Esophagus mucosa (tissue), 1 donor: ENCODE results near the gene ATP1A2. TPM values are rescaled to one million over a fixed set of nuclear protein-coding genes. Genes with fewer than 3 reads are reported as not detected.
"Not testable (repeated sequence)": the region's sequence is repeated elsewhere in the genome, so short reads cannot be mapped to it uniquely, and the experiment has no call there.

Source experiments
- ATAC-seq: fragments of 200-7000 bp; cut with Tn5 transposase; one replicate; pipeline ENCODE4 v1.9.1; 2020
- total RNA-seq: library from RNA; stranded (reverse); gene quantifications from one replicate; pipeline ENCODE4 v1.2.4, GENCODE V29; 2023
- donor health status: DM: yes; HTN: yes; CAD: no.

ATP1A2 gene
- total RNA-seq, 1 donor from 2014 or later, result 0.80 TPM

- no peak for ATAC-seq
Measured at GRCh38 chr1:160101717-160102522, 13.6 kb upstream of the ATP1A2 start.

DNA sequence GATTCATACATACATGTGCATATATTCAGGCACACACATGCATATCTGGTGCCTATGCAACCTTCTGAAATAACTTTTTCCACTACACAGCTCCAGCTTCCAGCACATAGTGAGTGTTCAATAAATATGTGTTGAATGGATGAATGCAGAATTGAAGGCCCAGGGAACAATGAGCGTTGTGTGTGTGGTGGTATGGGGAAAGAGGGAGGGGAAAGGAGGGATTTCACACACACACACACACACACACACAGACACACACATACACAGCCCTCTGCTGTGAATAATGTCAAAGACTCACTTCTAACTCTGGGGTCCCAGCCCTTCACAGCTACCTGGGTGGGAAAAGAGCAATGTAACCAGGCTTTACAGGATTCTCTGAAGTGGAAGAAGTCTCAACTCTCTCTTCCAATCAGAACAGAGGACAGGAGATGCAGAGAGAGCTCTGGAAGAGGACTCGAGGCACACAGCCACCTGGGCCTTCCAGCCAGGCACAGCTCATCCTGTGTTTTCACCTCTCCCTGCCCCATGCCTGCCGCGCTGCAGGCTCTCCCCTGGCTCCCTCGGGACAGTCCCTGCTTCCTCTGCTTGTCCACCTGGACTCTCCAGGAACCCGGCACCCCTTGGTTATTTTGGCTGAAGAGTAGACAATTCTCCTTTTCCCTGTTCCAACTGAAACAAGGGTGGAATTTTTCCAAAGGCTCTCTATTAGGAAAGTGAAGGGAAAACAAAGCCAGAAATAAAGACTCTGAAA is 11.7 kb upstream of the ATP1A2 start:
- no peak for ATAC-seq

DNA sequence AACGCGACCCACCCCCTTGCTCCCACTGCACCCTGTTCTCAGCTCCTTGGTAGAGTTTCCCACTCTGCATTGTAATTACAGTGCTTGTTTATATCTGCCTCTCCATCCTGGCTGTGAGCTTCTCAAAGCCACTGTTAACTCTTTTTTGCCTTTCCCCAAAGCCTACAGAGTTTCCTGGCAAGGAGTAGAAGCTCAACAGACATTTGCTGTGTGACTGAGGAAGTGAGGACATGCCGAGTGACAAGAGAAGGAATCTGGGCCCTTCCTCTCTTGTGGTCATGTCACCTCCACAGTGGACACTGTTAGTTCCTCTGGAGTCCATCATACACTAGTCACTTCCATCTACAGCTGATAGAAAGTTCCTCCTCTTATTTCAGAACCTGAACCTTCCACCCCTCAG is 11.1 kb upstream of the ATP1A2 start:
- no peak for ATAC-seq

GRCh38 chr1:160105155-160105554 is 10.4 kb upstream of the ATP1A2 start:
- ATAC-seq, result no peak

DNA sequence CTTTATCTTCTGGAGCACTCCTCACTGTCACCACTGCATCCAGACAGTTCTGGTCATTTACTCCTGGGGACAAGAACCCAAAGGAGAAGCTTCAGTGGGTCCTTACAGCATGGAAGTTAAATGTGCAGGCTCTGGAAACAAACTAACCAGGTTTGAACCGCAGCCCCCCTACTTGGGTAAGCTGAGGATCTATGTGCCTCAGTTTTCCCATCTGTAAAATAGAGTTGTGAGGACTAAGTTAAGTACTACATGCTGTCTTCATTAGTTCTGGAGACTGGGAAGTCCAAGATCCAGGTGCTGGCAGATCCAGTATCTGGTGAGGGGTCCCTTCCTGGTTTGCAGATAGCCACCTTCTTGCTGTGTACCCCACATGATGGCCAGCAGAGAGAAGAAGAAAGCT is 8.0 kb upstream of the ATP1A2 start:
- no peak for ATAC-seq

DNA sequence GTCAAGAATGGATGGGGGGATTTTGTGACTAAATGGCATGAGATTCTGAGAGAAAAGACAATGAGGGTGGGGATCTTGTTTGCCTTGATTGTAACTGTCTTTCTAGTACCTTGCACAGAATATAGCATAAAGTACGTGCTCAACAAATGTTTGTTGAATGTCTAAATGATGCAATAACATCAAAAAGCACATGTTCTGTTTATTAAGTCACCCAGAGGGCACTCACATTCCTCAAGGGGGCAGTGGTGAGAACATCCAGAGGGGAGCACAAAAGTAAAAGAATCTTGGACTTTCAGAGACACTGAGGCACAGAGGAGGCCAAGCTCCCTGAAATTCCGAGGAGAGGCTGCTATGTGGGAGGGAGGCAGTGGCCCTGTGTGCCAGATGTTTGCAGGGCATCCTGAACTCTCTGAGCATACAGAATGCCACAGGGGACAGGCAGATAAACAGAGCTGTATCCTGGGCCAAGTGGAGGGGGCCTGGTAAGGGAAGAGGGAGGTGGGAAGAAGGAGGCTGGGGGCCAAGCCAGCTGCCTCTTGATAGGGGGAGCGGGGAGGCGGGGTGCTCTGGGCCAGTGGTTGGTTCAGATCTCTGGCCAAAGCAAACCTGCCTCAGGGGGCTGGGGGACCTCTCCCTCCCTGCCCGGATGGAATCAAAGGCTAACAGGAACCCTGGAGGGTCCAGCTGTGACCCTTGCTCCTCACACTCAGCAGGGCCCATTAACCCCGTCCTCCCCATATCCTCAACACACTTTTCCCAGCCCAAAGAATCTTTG is 6.5 kb upstream of the ATP1A2 start:
- ATAC-seq, result no peak

- ATAC-seq, result no peak
Measured at GRCh38 chr1:160109686-160110085, 5.9 kb upstream of the ATP1A2 start.

GRCh38 chr1:160111462-160111861 is 4.1 kb upstream of the ATP1A2 start:
- ATAC-seq, result not testable (repeated sequence)

GRCh38 chr1:160112357-160112756 is 3.2 kb upstream of the ATP1A2 start:
- ATAC-seq, result no peak

DNA sequence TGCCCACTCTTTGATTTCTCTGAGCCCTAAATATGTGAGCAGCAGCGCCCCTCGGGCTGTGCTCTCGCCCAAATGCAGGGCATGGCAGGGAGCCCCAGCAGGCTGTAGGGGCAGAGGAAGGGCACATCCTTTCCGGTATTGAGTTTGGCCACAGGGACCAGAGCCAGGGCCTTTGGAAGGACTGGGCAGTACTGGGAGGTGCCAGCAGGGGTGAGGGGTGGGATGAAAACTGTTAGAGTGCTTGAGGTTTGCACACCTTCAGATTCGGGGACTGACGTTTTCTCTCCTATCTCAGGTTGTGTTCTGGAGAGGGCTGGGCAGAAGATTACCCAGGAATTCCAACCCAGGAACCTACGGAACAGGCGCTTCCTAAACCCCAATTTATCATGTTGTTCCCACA is 2.2 kb upstream of the ATP1A2 start:
- ATAC-seq, result no peak

GRCh38 chr1:160114085-160114484 is 1.5 kb upstream of the ATP1A2 start:
- no peak for ATAC-seq

DNA sequence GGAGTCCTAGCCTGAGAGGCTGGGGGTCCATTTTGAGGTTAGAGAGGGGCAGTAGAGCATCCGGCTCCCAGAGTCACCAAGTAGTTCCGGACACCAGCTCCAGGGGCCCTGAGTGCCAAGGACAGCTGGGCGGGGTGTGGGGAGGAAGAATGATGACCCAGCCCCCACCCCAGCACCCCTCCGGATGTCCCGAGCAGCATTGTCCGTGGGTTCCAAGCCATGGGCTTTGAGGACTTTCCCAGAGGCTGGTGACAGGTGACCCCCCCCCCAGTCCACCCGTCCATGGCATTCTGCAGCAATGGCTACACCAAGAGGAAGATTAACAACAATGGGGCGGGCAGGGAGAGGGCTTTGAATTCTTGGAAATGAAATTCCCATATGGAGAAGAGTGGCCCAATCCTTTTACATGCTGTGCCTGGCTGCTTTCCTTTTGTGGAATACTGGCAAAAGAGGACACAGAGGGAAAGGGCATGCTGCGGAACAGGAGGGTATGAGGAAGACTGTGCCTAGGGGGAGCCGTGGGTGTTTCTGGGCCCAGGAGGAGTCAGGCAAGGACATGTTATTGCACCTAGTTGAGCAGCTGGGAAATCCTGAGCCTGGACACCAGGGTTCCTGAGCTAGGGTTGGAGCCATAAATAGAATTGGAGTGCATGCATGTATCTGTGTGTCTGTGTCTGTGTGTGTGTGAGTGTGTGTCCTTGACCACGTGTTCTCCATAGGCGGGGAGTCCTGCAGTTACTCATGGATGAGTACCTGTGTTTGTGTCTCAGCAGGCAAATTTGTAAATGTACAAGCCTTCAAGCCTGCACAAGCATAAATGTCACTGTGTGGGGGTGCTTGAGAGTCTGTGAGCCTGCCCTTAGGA is 956 bp downstream of the ATP1A2 start:
- peak; percentile 82 for ATAC-seq

GRCh38 chr1:160117300-160117699 is 1.7 kb downstream of the ATP1A2 start:
- ATAC-seq, result no peak

- ATAC-seq, result no peak
Measured at GRCh38 chr1:160117709-160118183, 2.2 kb downstream of the ATP1A2 start.

DNA sequence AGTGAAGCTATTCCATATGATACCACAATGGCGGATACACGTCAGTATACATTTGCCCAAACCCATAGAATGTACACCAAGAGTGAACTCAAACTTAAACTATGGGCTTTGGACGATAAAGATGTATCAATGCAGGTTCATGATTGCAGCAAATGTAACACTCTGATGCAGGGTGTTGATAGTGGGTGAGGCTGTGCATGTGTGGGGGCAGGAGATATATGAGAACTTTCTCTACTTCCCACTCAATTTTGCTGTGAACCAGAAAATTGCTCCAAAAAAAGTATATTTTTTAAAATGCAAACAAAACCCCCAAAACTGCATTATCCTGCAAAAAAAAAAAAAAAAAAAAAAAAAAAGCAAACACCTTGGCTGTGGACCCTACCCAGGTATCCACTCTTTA is 3.4 kb downstream of the ATP1A2 start:
- no peak for ATAC-seq

GRCh38 chr1:160120797-160121196 is 5.2 kb downstream of the ATP1A2 start:
- ATAC-seq, result no peak

GRCh38 chr1:160121388-160121787 is 5.8 kb downstream of the ATP1A2 start:
- ATAC-seq, result no peak

- ATAC-seq, result no peak
Measured at GRCh38 chr1:160122978-160123495, 7.5 kb downstream of the ATP1A2 start.

DNA sequence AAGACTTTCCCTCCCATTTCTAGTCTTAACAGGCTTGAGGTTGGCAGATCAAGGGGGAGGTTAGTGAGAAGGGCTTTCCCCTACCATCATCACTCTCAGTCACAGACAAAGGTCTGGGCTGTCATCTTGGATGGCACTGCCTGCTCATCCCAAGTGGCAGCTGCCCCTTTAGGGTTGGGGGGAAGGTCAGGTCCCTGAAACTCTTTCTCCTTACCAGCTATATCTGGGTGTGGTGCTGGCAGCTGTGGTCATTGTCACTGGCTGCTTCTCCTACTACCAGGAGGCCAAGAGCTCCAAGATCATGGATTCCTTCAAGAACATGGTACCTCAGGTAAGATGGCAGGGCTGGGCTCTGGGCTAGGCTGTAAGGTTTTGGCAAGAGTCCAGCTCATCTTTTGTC is 8.2 kb downstream of the ATP1A2 start:
- ATAC-seq, result no peak

- ATAC-seq, result peak; percentile 95
Measured at GRCh38 chr1:160124705-160125478, 9.3 kb downstream of the ATP1A2 start.

DNA sequence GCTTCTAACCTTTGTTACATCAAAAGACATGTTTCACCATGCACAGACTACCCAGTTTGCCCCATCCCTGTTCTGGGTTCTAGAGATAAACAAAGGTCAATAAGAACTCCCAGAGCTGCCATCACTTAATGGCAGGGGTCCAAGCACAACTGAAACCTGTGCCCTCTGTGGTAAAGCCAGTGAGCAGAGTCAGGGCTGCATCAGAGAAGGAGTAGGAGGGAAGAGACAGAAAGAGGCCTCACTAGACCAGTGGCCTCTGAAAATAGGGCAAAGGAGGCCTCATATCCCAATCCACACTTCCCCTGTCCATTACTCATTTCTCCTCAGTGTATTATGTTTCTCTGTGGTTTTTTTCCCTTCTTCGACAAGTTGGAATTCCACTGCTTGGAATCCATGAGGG is 10.2 kb downstream of the ATP1A2 start:
- no peak for ATAC-seq
